Astrocyte of the cerebellum (primary cell): ENCODE measurements around the gene SMG6.
A peak's percentile ranks its signal among the peaks of the same experiment; 100 is the strongest.

ENCODE experiments used
- DNase-seq: peaks from one replicate; pipeline ENCODE4 v3.0.0-alpha.2; 2011; ENCODE audit warnings: low read depth
- H3K4me3 ChIP-seq: 2 replicates; pipeline ENCODE4 v1.5.1; 2011; ENCODE audit warnings: mild to moderate bottlenecking, low read depth, low read length, moderate library complexity
- CTCF ChIP-seq: IDR thresholded peaks from 2 replicates; pipeline ENCODE4 v1.5.1; 2012; ENCODE audit warnings: low read length, low read depth, moderate library complexity, mild to moderate bottlenecking; ENCODE audit errors: missing control alignments
- in situ Hi-C: cut with HindIII; loops from 2 replicates; pipeline ENCODE4 v1.10.0; 2017; ENCODE audit warnings: low sequenced_read_pairs

Gene SMG6

GRCh38 chr17:2067048-2067561 is 236.5 kb downstream of the SMG6 start:
- TF ChIP-seq CTCF: no peak
- no peak overlapping the region for H3K4me3 ChIP-seq
- in situ Hi-C loops: loop anchor here (10.0 kb wide), 1 partner anchor 108 kb away; no protein-coding TSS in a partner anchor
- no peak for DNase-seq

DNA sequence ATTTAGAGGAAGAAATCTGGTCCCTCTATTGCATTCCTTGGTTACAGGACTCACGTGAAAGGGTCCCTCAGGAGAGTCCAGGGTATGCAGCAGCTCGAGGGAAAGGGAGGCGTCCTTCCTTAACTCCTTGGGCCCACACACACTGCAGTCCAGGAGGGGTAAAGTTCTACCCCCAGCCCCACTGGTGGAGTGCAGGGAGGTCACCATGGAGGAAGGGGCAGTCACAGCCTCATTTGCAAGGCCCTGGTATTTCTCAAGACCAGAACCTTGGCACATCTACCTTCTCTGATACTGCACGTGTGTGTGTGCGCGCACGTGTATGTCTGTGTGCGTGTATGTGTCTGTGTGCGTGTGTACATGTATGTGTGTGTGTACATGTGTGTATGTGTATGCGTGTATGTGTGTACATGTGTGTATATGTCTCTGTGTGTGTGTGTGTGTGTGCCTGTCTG is 237.6 kb downstream of the SMG6 start:
- in situ Hi-C loops: loop anchor here (10.0 kb wide), 1 partner anchor 109 kb away; no protein-coding TSS in a partner anchor
- no peak for DNase-seq
- no peak for TF ChIP-seq CTCF
- H3K4me3 ChIP-seq: no peak overlapping the region

DNA sequence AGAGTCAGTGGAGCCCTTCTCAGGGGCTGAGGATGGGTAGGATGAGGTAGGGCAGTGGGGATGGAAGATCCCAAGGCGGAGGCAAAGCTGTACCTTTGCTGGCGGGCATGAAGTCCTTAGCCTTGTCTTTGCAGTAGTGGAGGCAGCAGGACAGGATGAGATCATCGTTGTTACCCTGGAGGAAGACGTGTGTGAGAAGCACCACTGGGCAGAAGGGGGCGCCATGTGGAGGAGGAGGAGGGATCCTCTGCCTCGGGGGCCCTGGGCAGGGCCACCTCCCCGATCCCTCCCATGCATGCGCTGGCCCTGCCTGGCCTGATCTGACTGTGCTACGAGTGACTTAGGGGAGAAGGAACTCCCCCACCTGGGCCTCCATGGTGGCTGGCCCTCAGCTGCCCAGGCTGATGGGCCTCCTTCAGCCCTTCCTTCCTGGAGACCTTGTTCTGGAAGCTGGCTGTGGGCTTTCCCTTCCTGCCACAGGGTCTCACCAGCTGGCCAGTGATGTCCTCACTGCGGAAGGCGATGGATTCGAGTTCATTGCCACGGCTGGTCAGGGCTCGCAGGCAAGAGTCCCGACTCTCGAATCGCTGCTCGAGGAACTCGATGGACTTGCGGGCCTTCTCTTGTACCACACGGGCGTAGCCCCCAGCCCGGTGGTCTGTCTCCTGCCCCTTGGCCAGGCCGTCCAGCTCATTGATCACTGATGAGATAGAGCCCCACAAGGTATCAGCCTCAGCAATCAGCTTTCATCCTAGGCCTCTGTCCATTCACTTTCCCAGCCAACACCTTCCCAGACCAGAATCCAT is 238.4 kb downstream of the SMG6 start:
- no peak for DNase-seq
- no peak overlapping the region for H3K4me3 ChIP-seq
- in situ Hi-C loops: loop anchor here (10.0 kb wide), 1 partner anchor 110 kb away; no protein-coding TSS in a partner anchor
- TF ChIP-seq CTCF: peak; percentile 46

GRCh38 chr17:2064520-2064971 is 239.0 kb downstream of the SMG6 start:
- H3K4me3 ChIP-seq: no peak overlapping the region
- no peak for TF ChIP-seq CTCF
- in situ Hi-C loops: loop anchor here (10.0 kb wide), 1 partner anchor 110 kb away; no protein-coding TSS in a partner anchor
- no peak for DNase-seq

DNA sequence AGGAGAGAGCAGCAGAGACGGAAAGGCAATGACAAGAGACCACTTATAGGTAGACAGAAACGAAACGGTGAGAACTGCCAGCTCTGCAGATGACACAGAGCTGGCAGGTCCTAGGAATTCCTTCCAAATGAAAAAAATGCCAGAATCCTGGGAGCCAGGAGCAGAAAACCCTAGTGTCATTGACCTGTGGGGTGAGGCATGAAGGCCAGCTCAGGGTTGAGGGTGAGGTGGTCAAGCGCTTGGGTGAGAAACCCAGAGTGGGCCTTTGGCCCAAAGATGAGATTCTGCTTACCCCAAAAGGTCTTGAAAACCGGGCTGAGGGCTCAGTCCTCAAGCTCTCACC is 239.5 kb downstream of the SMG6 start:
- no peak for TF ChIP-seq CTCF
- H3K4me3 ChIP-seq: no peak overlapping the region
- DNase-seq: no peak
- in situ Hi-C loops: loop anchor here (10.0 kb wide), 1 partner anchor 111 kb away; no protein-coding TSS in a partner anchor

GRCh38 chr17:2063261-2064146 is 240.1 kb downstream of the SMG6 start:
- no peak overlapping the region for H3K4me3 ChIP-seq
- no peak for DNase-seq
- in situ Hi-C loops: loop anchor here (10.0 kb wide), 1 partner anchor 111 kb away; no protein-coding TSS in a partner anchor
- no peak for TF ChIP-seq CTCF
